GM18909 (cell line): ENCODE results near the gene MAD1L1.
"Not testable (repeated sequence)": the region's sequence is repeated elsewhere in the genome, so short reads cannot be mapped to it uniquely, and the experiment has no call there.

Experiments
- ATAC-seq: cut with Tn5 transposase; IDR thresholded peaks from one replicate; pipeline ENCODE4 v1.9.1; 2021; ENCODE audit warnings: mild to moderate bottlenecking; ENCODE audit not compliant: unreplicated experiment, poor library complexity

MAD1L1 gene

DNA sequence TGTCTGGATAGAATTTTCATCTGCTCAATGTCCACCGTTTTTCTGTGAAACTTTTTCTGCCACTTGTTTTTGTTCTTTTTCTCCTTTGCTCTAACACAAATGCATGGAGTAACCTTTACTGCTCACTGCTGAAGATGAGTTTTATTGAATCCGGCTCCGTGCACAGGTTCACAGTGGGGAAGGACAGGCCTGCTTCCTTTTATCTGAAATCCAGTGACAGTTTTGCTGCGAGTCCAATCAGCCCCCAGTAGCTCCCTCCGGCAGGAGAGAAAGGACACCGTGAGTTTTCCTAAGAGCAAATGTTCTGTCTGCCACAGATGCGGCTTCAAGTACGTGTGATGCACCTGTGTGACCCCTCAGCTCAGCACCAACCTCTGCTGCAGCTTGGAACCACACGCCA lies 246.8 kb downstream of the MAD1L1 start:
- ATAC-seq: no peak

DNA sequence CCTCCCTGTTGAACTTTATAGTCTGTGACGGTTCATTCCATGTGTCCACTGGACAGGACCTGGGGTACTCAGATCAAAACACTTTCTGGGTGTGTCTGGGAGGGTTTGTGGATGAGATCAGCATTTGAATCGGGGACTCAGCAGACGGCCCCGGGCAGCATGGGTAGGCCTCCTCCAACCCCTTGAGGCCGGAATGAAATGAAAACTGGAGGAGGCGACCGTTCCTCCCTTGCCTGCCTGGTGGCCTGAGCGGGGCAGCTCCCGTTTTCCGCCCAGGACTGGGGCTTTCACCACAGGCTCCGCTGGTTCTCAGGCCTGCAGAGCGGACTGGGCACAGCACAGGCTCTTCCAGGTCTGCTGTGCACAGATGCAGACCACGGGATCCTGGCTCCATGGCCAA lies 247.7 kb downstream of the MAD1L1 start:
- ATAC-seq: no peak

DNA sequence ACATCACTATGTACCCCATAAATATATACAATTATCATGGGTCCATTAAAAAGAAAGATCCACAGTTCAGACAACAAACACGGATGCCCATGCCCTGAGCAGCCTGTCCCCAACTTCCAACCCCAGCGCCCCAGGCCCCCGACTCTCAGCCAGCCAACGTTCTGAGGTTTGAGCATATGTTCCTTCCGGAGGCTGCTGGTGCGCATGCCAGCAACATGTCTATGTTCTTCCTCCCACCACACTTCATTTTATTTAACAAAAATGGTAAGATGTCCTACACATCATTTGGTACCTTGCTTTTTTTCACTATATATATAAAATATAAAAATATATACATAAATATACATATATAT lies 250.9 kb downstream of the MAD1L1 start:
- ATAC-seq: no peak

DNA sequence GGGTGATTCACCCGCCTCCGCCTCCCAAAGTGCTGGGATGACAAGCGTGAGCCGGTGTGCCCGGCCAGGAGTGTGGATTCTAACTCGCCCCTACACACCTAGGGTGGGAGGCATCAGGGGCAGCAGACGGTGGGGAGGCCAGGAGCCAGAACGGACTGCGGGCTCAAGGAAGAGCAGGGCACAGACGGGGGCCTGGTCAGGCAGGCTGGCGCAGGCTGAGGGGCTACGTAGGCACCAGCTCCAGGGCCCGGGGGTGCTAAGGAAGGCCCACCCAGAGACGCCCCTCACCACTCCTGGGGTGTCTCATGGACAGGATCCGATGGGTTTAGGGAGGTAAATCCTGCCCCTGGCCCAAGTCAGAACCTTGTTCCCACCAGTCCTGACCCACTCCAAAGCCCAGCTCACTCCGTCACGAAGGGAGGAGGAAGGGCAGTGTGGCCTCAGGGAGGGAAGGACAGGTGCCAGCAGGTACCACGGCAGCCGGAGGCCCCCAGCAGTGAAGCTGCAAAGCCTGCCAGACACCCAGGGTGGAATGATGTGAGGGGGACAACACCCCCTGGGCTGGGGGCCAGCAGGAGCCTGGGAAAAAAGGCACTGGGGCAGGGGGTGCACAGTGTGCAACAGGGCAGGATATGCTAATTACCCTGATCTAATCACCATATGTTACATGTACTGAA lies 251.4 kb downstream of the MAD1L1 start:
- ATAC-seq: no peak

DNA sequence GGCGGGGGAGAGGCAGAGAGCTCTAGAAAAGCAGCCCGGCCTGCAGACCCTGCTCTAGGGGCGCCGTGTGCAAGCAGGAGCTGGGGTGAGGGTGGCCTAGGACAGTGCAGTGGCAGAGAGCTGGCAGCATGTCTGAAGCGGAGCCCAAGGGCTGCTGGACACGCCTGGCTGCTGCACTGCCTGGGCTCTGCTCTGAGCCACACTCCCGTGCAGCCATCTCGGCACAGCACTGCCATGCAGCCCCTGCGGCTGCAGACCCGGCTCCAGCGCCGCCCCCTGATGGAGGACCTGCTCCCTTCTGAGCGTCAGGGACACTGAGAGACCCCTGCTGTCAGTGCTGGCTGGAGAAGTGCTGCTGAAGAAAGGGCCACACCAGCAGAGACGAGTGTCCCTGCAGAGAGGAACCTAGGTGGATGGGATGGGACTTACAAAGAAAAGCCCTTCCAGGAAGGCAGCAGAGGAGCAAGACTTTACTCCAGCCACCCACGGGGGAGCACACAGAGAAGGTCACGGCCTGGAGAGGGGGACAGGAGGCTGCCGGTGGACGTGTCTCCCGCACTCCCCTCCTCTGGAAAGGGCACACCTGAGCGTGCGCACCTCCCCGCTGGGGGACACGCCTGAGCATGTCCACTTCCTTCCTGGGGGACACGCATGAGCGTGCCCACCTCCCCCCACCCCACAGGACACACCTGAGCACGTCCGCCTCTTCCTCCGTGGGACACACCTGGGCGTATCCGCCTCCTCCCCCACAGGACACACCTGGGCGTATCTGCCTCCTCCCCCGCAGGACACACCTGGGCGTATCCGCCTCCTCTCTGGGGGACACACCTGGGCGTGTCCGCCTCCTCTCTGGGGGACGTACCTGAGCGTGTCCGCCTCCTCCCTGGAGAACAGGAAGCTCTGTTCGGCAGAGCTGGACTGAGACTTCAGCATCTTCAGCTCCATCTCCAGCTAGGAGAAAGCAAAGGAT lies 252.9 kb downstream of the MAD1L1 start:
- peak; percentile 59 for ATAC-seq

DNA sequence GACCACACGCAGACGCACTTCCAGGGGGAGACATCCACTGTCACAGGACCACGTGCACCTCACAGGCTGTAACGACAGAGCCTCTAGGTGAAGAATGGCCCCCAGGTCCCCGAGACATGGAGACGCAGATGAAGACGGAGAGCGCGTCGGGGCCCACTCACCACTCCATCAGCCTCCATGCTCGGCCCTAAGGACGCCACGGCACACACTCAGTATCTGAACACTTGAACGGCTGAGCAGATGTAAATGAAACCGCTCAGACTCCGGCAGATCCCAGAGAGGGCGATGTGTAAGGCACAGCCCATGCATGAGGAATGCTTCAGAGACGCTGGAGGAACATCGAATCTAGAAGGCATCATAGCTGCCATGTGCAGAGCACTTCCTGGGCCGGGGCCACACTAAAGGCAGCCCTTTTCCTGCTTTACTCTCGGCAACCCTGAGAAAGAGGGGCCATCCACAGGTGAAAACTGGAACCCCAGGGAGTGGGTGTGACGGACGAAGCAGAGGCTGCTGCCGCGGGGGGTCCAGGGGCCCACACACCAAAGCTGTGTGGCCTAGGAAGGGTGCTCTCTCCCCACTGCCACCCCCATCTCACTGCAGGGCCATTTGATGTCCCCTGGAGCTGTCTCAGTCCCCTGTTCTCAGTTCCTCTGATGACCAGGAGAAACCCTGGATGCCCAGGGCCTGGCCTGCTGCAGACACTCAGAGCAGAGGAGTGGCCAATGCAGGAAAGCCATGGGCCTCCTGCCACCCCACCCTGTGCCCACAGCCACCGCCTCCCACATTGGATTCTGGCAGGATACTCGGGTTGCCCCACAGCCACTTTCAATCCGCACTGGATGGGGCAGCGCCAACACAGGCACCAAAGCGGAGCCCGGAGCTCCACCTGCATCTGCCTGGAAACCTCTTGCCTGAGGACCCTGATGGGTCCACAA lies 253.8 kb downstream of the MAD1L1 start:
- no peak for ATAC-seq

DNA sequence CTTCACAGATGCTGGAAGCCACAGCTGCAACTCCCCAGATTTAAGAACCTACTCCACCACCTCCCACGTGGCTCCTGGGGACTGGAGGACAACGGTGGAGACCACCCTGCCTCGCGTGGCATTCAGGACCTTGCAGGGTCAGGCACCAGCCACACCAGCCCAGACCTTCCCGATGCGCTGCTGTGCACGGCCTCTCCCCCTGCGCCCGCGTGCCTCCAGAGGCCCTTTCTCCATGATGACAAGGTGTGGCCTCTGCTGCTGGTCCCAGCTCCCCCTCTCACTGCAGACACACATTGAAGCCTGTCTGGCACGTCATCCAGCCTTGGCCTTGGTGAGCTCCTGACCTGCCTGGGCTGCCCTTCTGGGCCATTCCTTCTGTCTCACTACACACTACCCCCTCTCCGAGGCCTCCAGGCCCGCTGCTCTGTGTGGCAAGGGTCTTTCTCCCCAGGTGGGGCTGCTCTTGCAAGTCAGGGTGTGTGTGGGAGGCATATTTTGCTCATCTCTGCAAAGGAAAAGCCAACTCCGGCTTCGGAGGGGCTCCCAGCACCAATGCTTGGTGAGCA lies 254.8 kb downstream of the MAD1L1 start:
- ATAC-seq: no peak

DNA sequence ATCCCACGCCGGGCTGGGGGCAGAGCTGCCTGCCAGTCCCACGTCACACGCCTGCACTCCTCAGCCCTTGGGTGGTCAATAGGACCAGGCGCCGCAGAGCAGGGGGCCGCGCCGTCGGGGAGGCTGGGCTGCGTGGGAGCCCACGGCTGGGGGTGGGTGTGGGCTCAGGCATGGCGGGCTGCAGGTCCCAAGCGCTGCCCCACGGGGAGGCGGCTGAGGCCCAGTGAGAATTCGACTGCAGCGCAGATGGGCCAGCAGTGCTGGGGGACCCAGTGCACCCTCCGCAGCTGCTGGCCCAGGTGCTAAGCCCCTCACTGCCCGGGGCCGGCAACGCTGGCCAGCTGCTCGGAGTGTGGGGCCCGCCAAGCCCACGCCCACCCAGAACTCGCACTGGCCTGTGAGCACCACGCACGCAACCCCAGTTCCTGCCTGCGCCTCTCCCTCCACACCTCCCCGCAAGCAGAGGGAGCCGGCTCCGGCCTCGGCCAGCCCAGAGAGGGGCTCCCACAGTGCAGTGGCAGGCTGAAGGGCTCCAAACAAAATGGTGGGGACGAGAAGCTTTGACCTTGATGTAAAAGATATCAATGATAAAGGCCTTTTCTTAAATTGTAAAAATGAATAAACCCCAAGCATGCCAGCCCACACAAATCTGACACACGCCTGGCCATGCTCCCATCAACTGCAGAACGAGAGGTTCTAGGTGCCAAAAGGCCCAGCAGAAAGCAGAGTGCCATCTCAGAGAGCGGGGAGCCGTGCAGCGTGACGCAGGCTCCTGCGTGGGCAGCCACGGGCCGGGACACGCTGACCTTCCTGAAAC lies 255.5 kb downstream of the MAD1L1 start:
- no peak for ATAC-seq

DNA sequence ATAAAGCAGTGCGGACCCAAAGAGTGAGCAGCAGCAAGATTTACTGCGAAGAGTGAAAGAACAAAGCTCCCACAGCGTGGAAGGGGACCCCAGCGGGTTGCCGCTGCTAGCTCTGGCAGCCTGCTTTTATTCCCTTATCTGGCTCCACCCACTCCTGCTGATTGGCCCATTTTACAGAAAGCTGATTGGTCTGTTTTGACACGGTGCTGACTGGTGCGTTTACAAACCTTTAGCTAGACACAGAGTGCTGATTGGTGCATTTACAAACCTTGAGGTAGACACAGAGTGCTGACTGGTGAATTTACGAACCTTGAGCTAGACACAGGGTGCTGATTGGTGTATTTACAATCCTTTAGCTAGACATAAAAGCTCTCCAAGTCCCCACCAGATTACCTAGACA lies 256.2 kb downstream of the MAD1L1 start:
- not testable (repeated sequence) for ATAC-seq

DNA sequence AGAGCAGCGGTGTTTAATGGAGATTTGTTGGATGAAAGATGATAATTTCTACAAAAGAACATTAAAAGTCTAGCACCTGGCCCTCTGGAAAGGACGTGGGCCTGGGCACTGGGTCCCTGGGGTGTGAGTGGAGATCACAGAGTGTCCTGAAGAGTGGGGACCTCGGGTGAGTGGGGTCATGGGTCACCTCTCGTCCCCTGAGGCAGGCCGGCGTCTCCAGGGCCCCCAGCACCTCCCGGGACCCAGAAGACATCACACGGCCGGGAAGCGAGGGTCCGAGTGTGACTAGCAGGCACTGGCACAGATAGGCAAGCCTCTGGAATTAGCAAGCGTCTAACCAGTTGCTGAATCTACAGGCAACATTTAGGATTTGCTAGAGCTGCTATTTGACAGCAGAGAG lies 257.2 kb downstream of the MAD1L1 start:
- no peak for ATAC-seq

DNA sequence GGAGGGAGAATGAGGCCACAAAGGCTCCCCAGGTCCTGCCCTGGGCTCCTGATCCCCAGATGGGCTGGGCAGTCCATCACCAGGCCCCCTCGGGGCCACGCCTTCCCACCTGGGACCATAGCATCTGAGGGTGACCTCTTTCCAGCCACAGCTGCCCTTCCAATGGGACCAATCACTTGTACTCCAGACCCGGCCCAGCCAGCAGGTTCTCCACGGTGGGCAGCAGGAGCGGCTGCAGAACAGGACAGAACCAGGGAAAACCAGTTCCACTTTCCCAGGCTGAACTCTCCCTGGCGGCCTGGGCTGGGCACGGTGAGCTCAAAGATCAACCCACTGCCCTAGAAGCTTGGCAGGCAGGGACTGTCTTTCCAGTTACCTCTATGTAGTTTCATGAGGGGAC lies 257.6 kb downstream of the MAD1L1 start:
- ATAC-seq: no peak

DNA sequence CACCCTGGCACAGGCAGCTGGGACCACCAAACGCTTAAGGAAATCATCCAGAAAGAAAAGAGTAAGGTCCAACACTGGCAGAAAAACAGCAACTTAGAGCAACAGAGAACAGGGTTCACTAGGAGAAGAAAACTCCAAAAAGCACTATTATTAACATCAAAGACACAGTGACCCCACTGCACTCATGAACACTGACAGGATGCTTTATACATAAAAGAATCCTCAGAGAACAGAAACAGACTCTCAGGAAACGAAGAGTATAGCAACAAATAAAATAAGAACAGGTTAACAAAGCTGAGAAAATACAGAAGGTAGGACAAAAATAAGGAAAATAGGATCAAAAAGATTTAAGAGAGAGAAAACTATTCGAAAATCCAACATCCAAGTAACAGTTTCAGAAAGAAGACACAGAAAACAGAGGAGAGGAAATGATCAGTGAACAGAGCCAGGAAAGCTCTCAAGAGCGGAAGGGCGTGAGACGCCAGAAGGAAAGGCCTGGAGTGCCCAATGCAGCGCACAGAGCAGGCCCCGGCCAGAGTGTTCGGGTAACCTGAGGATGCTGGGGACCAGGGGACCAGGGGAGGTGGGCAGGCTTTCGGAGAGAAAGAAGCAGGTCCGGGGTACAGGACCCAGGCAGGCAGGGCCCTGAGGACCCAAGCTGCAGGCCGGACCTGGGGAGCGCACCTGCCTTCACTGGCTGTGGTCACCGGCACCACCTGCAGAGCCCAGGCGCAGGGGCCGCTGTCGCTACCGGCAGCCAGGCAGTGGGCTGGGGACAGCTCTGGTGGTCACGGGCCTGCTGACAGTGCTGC lies 258.2 kb downstream of the MAD1L1 start:
- no peak for ATAC-seq

DNA sequence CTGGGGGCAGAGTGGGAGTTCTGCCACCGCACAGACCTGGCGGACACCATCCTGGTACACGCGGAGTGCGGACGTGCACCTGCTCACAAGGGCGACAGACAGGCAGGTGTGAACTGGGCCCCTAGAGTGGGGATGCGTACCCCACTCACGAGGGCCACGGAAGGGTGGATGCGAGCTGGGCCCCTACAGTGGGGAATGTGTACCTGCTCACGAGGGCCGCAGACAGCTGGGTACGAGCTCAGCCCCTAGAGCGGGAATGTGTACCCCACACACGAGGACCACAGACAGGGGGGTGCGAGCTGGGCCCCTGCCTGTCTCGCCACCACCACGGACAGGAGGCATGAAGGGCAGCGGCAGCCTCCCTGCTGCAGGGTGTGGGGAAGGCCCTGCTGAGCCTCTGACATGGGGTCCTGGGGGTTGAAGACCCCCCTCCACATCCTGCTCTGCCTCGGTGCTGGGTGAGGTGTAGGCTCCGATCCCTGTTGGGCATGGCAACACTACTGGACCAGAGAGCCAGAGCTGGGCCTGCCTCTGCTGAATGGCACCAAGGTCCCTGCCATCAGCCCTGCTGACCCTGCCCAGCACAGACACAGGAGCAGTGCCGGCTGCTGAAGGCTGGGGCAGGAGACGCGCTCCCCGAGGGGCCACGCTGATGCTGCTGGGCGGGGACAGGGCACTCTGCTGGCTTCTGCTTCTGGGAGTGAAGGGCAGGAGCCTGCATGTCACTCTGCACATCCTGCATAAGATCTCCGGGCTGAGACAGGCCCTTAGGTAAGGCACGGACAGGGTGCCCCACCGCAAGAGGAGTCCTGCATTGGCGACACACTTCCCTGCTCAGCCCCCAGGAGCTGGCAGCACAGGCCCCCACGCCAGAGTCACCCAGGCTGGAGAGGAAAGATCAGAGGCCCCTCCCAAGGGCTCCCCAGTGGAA lies 259.2 kb downstream of the MAD1L1 start:
- ATAC-seq: no peak

DNA sequence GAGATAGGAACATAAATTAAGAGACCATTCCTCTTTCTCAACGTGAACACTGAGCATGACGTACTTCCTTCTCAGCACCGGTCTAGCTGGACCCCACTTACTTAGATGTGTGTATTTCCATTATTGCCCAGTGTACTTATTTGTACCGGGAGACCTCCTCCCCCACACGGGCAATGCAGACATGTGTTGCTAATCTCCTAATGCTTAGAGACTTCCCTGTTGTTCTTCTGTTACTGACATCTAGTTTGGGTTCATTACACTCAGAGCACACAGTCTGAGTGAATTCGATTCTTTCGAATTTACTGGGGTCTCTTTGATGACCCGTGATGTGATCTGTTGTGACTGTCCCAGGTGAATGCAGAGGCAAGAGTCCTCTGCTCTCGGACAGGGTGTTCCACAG lies 260.0 kb downstream of the MAD1L1 start:
- ATAC-seq: no peak

DNA sequence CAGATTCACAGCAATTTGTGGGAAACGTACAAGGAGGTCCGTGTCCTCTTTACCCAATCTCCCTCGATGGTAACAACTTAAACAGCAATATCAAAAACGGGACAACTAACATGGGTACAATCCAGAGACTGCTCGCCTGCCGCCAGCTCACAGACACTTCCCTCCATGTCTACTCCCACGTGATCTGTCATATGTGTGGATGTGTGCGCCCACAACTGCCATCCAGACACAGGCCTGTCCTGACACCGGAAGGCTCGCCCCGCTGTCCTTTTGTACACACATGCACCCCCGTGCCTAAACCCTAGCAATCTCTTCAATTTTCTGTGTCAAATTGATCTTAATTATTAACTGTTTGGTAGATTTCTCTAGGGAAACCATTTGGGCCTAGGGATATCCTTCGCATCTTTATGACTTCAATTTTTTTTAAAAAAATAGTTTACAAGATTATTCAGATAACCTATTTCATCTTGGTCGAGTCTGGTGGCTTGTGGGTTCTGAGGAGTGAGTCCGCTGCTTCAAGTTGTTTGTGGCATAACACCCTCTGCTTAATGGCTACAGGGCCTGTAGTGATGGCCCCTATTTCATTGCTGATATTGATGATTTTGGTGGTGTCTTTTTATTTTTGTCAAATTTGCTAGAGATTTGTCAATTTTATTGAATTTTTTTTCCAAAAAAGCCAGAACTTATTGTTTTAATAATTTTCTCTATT lies 260.6 kb downstream of the MAD1L1 start:
- ATAC-seq: no peak

DNA sequence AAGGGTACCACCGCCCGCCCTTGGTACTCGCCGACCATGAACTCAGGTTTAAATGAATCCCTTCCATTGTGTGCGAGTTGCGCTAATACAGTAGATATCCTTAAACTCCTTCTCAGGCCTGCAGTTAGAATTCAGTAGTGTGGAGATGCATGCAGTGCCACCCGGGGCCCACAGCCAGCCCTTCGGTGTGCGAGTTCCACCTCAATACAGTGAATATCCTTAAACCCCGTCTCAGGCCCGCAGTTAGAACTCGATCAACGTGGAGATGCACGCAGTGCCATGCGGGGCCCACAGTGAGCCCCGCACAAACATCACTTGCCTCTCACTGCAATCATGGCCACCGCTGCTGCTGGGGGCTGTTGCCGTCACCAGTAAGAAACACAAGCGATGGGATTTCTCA lies 261.9 kb downstream of the MAD1L1 start:
- no peak for ATAC-seq

DNA sequence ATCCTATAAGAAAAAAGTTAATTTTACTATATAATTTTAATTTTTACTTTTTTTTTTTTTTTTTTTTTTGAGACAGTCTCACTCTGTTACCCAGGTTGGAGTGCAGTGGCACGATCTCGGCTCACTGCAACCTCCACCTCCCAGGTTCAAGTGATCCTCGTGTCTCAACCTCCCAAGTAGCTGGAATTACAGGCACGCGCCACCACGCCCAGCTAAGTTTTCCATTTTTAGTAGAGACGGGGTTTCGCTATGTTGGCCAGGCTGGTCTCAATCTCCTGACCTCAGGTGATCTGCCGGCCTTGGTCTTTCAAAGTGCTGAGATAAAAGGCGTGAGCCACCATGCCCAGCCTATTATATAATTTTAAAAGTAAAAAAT lies 262.5 kb downstream of the MAD1L1 start:
- ATAC-seq: not testable (repeated sequence)
